Thoracic aorta (tissue), 2 donors: ENCODE data around the gene EDDM3A. TPM values are rescaled to one million over a fixed set of nuclear protein-coding genes. Genes with fewer than 3 reads are reported as not detected.
"Not testable (repeated sequence)": the region's sequence is repeated elsewhere in the genome, so short reads cannot be mapped to it uniquely, and the experiment has no call there.

Experiments
- ATAC-seq: fragments of 150-250 bp; one replicate; pipeline ENCODE4 v1.8.0; 2017; ENCODE audit warnings: low read depth; ENCODE audit not compliant: insufficient number of reproducible peaks, low FRiP score
- DNase-seq: peaks from one replicate; pipeline ENCODE4 v3.0.0-alpha.2; 2020; ENCODE audit warnings: low spot score
- H3K27ac ChIP-seq, 2 donors: fragments of 200-600 bp; sonication (generic); 1 replicate in 1 of 2; 2 replicates in 1 of 2; pipeline ENCODE4 v1.5.1; 2016; ENCODE audit warnings: mild to moderate bottlenecking in 2 of 2, moderate library complexity in 2 of 2
- H3K27me3 ChIP-seq: fragments of 200-600 bp; sonication (generic); replicated peaks from 2 replicates; pipeline ENCODE4 v1.6.0; 2016; ENCODE audit warnings: mild to moderate bottlenecking; ENCODE audit not compliant: insufficient read depth
- H3K36me3 ChIP-seq: fragments of 200-600 bp; sonication (generic); one replicate; pipeline ENCODE4 v1.5.1; 2016
- H3K4me1 ChIP-seq, 2 donors: fragments of 200-600 bp; sonication (generic); 1 replicate in 1 of 2; 2 replicates in 1 of 2; pipeline versions ENCODE4 v1.5.1 to v1.6.0; 2016; ENCODE audit warnings: low read depth in 2 of 2, mild to moderate bottlenecking in 1 of 2; ENCODE audit not compliant: control insufficient read depth in 1 of 2
- H3K4me3 ChIP-seq: fragments of 200-600 bp; sonication (generic); 2 replicates; pipeline ENCODE4 v1.5.1; 2016; ENCODE audit warnings: mild to moderate bottlenecking
- H3K9me3 ChIP-seq: fragments of 200-600 bp; sonication (generic); 2 replicates; pipeline ENCODE4 v1.5.1; 2016
- CTCF ChIP-seq: fragments of 200-600 bp; sonication (generic); IDR thresholded peaks from one replicate; pipeline ENCODE4 v1.5.1; 2019; ENCODE audit warnings: antibody characterized with exemption
- total RNA-seq, 2 donors: library from RNA; depleted of rRNA; stranded (reverse); fragments of >200 nt; gene quantifications; one replicate each; pipeline versions ENCODE4 v1.1.0 to v1.2.3, GENCODE V29; 2016

Gene EDDM3A
- total RNA-seq, 2 donors from 2014 or later: not detected

GRCh38 chr14:20723488-20723887 lies 22.2 kb upstream of the EDDM3A start:
- Histone ChIP-seq H3K4me3 (peak overlapping the region; percentile 35), H3K4me1 (no peaks in the 10 kb centered on the region), H3K36me3 (no peaks in the 10 kb centered on the region), H3K27me3 (peaks cover 7% of the 10 kb centered on the region), H3K9me3 (no peaks in the 10 kb centered on the region), H3K27ac (no peak overlapping the region)
- DNase-seq: no peak
- no peak for ATAC-seq
- TF ChIP-seq CTCF: no peak

DNA sequence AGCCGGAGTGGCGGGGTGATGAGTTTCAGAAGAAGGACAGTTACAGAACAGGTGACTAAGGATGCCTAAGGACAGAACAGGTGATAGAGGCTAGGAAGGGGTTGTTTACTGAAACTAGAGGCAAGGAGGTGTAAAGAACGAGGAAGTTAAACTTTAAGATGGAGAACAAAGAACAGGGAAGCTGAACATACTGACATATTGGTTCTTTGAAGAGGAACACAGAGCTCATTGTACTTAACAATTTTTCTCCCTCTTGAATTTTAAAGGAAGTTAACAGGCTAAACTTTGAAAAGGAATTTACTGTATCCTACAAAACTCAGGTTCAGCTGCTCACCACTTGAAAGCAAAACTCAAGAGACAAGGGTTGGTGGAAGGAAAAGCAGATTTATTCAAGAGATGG lies 19.6 kb upstream of the EDDM3A start:
- DNase-seq, H3K27me3 ChIP-seq, H3K27ac ChIP-seq, H3K36me3 ChIP-seq, H3K9me3 ChIP-seq, H3K4me3 ChIP-seq, H3K4me1 ChIP-seq, ATAC-seq: not testable (repeated sequence)

DNA sequence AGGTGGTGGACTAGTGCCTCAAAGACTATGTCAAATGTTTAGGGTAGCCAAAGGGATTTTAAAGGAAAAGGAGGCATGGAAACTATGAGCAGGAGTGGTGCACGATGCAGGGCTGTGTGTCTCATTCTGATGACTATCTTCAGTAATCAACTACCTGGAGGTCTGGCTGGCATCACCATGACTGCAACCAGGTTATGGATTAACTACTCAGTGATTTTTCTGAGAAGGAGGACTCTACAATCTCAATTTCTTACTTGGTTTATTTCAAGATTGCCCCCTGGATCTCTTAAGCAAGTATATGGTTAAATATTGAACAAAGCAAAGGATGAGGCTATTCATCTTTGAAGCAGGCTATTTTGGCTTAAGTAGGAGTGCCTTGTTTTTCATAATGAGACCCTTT lies 19.2 kb upstream of the EDDM3A start:
- Histone ChIP-seq H3K27ac (no peak overlapping the region), H3K27me3 (peaks cover 7% of the 10 kb centered on the region), H3K4me1 (no peaks in the 10 kb centered on the region), H3K9me3 (no peaks in the 10 kb centered on the region), H3K36me3 (no peaks in the 10 kb centered on the region), H3K4me3 (no peak overlapping the region)
- no peak for ATAC-seq
- no peak for TF ChIP-seq CTCF
- no peak for DNase-seq

DNA sequence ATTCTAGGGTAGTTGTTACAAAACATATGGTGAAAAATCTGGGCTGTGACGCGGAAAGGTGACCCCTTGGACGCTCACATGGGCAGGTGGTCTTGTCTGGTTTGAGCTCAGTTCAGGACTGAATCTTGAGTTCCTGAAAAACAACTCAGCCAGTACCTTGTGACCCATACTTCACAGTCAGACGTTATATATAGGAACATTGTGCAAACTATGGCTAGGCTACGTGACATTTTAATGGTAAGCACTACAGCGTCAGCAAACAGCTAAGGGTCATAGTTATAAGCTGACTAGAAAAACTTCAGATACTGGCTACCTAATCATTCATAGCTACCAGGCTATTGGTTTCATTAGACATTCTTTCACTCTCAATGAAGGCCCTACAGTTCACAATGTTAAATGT lies 14.8 kb upstream of the EDDM3A start:
- no peak overlapping the region for H3K27ac ChIP-seq
- ATAC-seq: no peak

DNA sequence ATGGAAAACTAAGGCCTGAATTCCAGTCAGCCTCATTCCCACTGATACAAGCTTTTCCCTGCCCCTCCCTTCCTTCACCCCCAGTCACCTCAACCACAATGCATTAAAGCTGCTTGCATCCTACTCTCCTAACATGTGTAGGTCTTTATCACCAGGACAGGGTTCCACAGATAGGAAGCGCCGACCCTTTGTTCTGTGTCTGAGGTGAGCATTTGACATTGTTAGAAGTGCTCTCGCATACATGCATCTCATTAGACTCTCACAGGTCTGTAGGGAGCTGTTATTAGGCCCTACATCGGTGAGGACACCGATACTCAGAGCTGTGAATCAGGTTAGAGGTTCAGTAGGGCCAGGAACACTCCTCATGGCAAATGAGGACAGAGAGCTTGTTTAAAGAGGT lies 13.2 kb upstream of the EDDM3A start:
- peak overlapping the region in 1 of 2 donors; percentile 26 for H3K27ac ChIP-seq

More for the DNA sequence above, 14.8 kb upstream of the EDDM3A start:
- Histone ChIP-seq H3K36me3 (no peaks in the 10 kb centered on the region), H3K4me3 (no peak overlapping the region), H3K4me1 (no peaks in the 10 kb centered on the region), H3K9me3 (no peaks in the 10 kb centered on the region), H3K27me3 (no peaks in the 10 kb centered on the region)
- TF ChIP-seq CTCF: no peak
- no peak for DNase-seq

More for the DNA sequence above, 13.2 kb upstream of the EDDM3A start:
- no peak for DNase-seq
- ATAC-seq: no peak
- TF ChIP-seq CTCF: no peak
- Histone ChIP-seq H3K36me3 (no peaks in the 10 kb centered on the region), H3K4me1 (no peaks in the 10 kb centered on the region), H3K27me3 (no peaks in the 10 kb centered on the region), H3K4me3 (no peak overlapping the region), H3K9me3 (no peaks in the 10 kb centered on the region)
